NT2/D1 (cell line): Measurements from ENCODE around the gene GATA3.

ENCODE experiments used
- SUZ12 ChIP-seq: IDR thresholded peaks from 2 replicates; pipeline ENCODE4 v1.6.1; 2011; ENCODE audit not compliant: insufficient read length, insufficient read depth; ENCODE audit errors: extremely low read depth
- YY1 ChIP-seq: IDR thresholded peaks from 2 replicates; pipeline ENCODE4 v1.6.1; 2011; ENCODE audit not compliant: insufficient read length, insufficient read depth
- ZNF274 ChIP-seq: IDR thresholded peaks from 2 replicates; pipeline ENCODE4 v1.6.1; 2011; ENCODE audit warnings: mild to moderate bottlenecking, low read depth, low read length

DNA sequence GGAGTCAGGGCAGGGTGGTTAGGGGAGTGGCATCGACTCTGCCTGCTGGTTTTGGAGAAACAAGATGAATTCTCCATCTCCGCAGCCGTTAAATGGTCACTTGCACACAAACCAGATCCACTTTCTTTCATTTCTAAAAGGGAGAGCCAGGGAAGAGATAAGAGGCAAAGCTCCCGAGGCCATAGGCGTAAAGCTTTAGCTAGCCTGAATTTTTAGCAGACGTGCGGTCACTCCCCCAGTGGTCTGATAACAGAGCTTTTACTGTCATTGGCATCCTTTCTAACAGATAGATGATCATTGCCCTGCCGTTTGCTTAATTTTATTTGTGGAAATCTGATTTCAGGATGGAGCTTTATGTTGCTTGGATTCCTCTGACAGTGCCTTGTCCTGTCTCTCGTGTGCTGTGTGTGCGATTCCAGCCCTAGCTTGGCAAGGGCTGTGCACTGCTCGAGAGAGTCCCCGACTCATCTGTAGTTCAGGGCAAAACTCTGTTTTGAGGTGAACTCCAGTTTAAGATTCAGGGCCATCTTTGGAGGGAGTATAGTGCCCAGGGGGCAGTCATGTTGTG, 62.5 kb downstream of the GATA3 start:
- TF ChIP-seq ZNF274, result no peak
- TF ChIP-seq YY1, result no peak
- no peak for TF ChIP-seq SUZ12
